Activated CD4-positive, alpha-beta memory T cell treated with anti-CD3 and anti-CD28 coated beads, Interleukin-2, amount 10 ng/mL, durations not matched to agents 7 days and 5 days (primary cell): ENCODE measurements around the gene CLCN4. TPM values are rescaled to one million over a fixed set of nuclear protein-coding genes. Genes with fewer than 3 reads are reported as not detected.

ENCODE experiments used
- CTCF ChIA-PET: fragments of 350-600 bp; sonication (Branson Sonifier 250); formaldehyde crosslinking; loops from one replicate; lab custom pipeline; 2021; ENCODE audit warnings: antibody characterized with exemption, inconsistent platforms; lab: Charles Lee
- POLR2A ChIA-PET: fragments of 350-600 bp; sonication (Branson Sonifier 250); formaldehyde crosslinking; loops from one replicate; lab custom pipeline; 2021; ENCODE audit warnings: antibody characterized with exemption; lab: Charles Lee
- DNase-seq: peaks from one replicate; pipeline ENCODE4 v3.0.0-alpha.2; 2020
- H3K27ac Mint-ChIP-seq: one replicate; pipeline ENCODE4 v1.8.0; 2021; ENCODE audit warnings: mild to moderate bottlenecking, mixed read lengths
- H3K27me3 Mint-ChIP-seq: one replicate; pipeline ENCODE4 v1.8.0; 2021; ENCODE audit warnings: mixed read lengths
- H3K36me3 Mint-ChIP-seq: one replicate; pipeline ENCODE4 v1.8.0; 2021; ENCODE audit warnings: low read depth, mixed read lengths
- H3K4me1 Mint-ChIP-seq: one replicate; pipeline ENCODE4 v1.8.0; 2021; ENCODE audit warnings: mixed read lengths
- H3K4me3 Mint-ChIP-seq: one replicate; pipeline ENCODE4 v1.8.0; 2021; ENCODE audit warnings: mild to moderate bottlenecking, mixed read lengths
- H3K9me3 Mint-ChIP-seq: one replicate; pipeline ENCODE4 v1.8.0; 2021; ENCODE audit warnings: mixed read lengths
- total RNA-seq, 2 experiments: library from RNA; stranded (reverse); gene quantifications; one replicate each; pipeline ENCODE4 v1.2.3, GENCODE V29; 2021

CLCN4 gene
- total RNA-seq, 2 experiments from 2014 or later, result not detected

DNA sequence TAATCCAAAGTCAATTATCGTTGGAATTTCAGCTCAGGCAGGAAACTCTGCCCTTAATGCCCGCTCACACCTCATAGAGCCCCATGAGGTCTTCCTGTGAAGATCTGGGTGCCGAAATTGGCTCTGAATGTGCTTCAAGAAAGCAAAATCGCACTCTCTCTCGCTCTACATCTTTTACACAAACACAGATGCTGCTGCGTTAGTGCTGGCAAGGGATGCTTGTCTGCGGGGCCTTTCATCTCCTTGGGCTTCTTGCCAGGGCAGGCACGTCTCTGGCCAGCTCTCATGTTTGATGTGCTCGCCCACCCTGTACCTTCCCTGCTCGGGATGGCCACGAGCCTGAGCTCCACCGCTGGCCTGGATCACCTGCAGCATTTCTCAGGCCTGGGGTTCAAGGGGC, 66.5 kb downstream of the CLCN4 start:
- Mint-ChIP-seq H3K4me1 (no peaks in the 10 kb centered on the region), H3K36me3 (no peaks in the 10 kb centered on the region)
- POLR2A ChIA-PET, result no interaction called here

DNA sequence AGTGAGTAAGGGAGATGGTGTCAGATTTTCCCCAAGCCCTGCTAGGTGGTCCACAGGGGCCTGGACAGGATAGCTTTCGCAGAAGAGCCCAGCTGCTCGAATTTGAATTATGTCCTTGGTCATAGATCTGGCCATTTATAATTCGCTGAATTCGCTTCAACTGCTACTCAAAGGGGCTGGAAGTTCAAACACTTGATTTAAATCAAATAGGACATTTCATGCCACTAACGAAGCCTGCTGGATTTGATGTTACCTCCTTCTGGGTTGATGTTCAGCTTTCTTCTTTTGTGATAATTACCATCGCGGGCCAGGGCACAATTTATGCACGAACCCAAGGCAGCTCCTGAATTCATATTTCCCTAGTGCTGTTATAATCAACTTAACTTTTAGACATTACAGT, 67.0 kb downstream of the CLCN4 start:
- Mint-ChIP-seq H3K27me3 (no peaks in the 10 kb centered on the region), H3K27ac (no peak overlapping the region), H3K4me3 (no peak overlapping the region), H3K4me1 (no peaks in the 10 kb centered on the region), H3K9me3 (no peaks in the 10 kb centered on the region), H3K36me3 (no peaks in the 10 kb centered on the region)
- ChIA-PET CTCF (interaction anchor here (0.7 to 0.8 kb wide), 2 partner anchors 33 to 912 kb away, joined by 3 read pairs; no protein-coding TSS in a partner anchor), POLR2A (no interaction called here)
- no peak for DNase-seq

More for the DNA sequence above, 66.5 kb downstream of the CLCN4 start:
- CTCF ChIA-PET, result no interaction called here
- no peak overlapping the region for H3K27ac Mint-ChIP-seq
- H3K27me3 Mint-ChIP-seq, result no peaks in the 10 kb centered on the region
- no peak for DNase-seq
- H3K4me3 Mint-ChIP-seq, result no peak overlapping the region
- no peaks in the 10 kb centered on the region for H3K9me3 Mint-ChIP-seq

- POLR2A ChIA-PET, result no interaction called here
- DNase-seq, result no peak
- no peaks in the 10 kb centered on the region for H3K36me3 Mint-ChIP-seq
- H3K4me1 Mint-ChIP-seq, result no peaks in the 10 kb centered on the region
- no peaks in the 10 kb centered on the region for H3K27me3 Mint-ChIP-seq
- no peak overlapping the region for H3K27ac Mint-ChIP-seq
- no peak overlapping the region for H3K4me3 Mint-ChIP-seq
- H3K9me3 Mint-ChIP-seq, result no peaks in the 10 kb centered on the region
- CTCF ChIA-PET, result no interaction called here
These were observed 73.4 kb downstream of the CLCN4 start for GRCh38 chrX:10230222-10230621.

DNA sequence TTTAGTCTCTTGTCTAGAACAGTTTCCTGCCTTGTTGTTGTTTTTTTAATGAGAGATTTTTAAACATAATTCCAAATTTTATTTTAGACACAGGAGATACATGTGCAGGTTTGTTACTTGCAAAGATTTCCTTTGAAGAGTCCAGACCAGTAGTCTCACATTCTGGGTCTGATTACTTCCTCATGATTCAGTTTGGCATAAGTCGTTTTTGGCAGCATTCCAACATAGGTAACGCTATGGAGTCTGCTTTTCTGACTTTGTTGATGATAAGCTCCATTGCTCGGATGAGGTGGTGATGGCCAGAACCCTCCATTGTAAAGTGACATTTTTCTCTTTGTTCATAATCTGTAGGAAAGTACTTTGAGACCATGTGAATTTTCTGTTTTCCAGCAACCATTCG, 74.7 kb downstream of the CLCN4 start:
- H3K36me3 Mint-ChIP-seq, result no peaks in the 10 kb centered on the region
- no peaks in the 10 kb centered on the region for H3K4me1 Mint-ChIP-seq
- POLR2A ChIA-PET, result no interaction called here
- no peak for DNase-seq
- no peak overlapping the region for H3K4me3 Mint-ChIP-seq
- CTCF ChIA-PET, result no interaction called here
- H3K9me3 Mint-ChIP-seq, result no peaks in the 10 kb centered on the region
- no peaks in the 10 kb centered on the region for H3K27me3 Mint-ChIP-seq
- H3K27ac Mint-ChIP-seq, result no peak overlapping the region

GRCh38 chrX:10233173-10233572, 76.4 kb downstream of the CLCN4 start:
- ChIA-PET POLR2A (no interaction called here), CTCF (no interaction called here)
- Mint-ChIP-seq H3K27ac (no peak overlapping the region), H3K4me1 (no peaks in the 10 kb centered on the region), H3K27me3 (no peaks in the 10 kb centered on the region), H3K4me3 (no peak overlapping the region), H3K36me3 (no peaks in the 10 kb centered on the region), H3K9me3 (no peaks in the 10 kb centered on the region)
- DNase-seq, result no peak

GRCh38 chrX:10233696-10234095, 76.9 kb downstream of the CLCN4 start:
- ChIA-PET CTCF (no interaction called here), POLR2A (no interaction called here)
- Mint-ChIP-seq H3K36me3 (no peaks in the 10 kb centered on the region), H3K4me3 (no peak overlapping the region), H3K27ac (no peak overlapping the region), H3K4me1 (no peaks in the 10 kb centered on the region), H3K9me3 (no peaks in the 10 kb centered on the region), H3K27me3 (no peaks in the 10 kb centered on the region)
- DNase-seq, result no peak

DNA sequence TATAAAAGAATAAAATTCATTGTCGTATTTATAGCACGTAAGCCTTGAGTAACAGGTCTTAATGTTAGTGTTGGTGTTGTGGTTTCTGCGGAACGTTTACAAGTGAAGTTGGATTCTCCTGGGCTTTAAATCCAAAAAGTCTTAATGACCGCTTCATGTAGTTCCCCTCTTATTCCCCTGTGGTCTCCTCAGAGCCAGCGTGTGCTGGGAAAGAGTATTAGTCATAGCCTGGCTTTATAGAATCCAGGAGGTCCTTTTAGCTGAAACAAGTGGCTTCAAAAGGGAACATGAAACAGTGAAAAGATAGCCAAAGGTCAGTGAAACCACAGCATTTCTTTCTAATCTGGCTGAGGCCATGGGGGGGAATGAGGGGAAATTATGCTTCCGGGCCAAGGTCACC, 79.1 kb downstream of the CLCN4 start:
- no peak for DNase-seq
- Mint-ChIP-seq H3K4me1 (no peaks in the 10 kb centered on the region), H3K27me3 (no peaks in the 10 kb centered on the region), H3K9me3 (no peaks in the 10 kb centered on the region), H3K27ac (no peak overlapping the region), H3K4me3 (no peak overlapping the region), H3K36me3 (no peaks in the 10 kb centered on the region)
- CTCF ChIA-PET, result no interaction called here
- POLR2A ChIA-PET, result no interaction called here

GRCh38 chrX:10237241-10237640, 80.5 kb downstream of the CLCN4 start:
- DNase-seq, result no peak
- no peaks in the 10 kb centered on the region for H3K27me3 Mint-ChIP-seq
- no peaks in the 10 kb centered on the region for H3K9me3 Mint-ChIP-seq
- CTCF ChIA-PET, result no interaction called here
- POLR2A ChIA-PET, result no interaction called here
- H3K4me3 Mint-ChIP-seq, result no peak overlapping the region
- no peak overlapping the region for H3K27ac Mint-ChIP-seq
- no peaks in the 10 kb centered on the region for H3K36me3 Mint-ChIP-seq
- H3K4me1 Mint-ChIP-seq, result no peaks in the 10 kb centered on the region

- ChIA-PET POLR2A (no interaction called here), CTCF (no interaction called here)
- H3K4me1 Mint-ChIP-seq, result no peaks in the 10 kb centered on the region
These were observed 82.9 kb downstream of the CLCN4 start for GRCh38 chrX:10239611-10240064.

DNA sequence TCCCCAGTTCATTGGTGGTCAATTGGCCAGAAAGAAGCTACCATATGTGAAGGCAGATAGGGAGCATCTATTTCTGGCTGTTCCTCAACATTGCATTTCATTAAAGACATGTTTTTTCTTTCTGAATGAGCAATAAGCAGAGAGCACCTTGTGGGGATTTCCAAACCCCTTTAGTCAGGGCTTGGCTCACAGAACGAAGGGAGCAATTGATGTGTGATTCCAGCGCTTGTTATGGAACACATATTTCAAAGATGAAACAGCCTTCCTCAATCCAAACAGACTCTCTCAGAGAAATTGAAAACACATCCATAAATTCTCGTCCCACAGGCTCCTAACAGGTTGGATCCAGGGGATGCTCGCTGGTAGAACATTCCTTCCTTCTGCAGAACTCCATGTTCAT, 84.1 kb downstream of the CLCN4 start:
- Mint-ChIP-seq H3K4me3 (no peak overlapping the region), H3K27ac (no peak overlapping the region), H3K27me3 (no peaks in the 10 kb centered on the region), H3K4me1 (no peaks in the 10 kb centered on the region), H3K36me3 (no peaks in the 10 kb centered on the region), H3K9me3 (no peaks in the 10 kb centered on the region)
- no peak for DNase-seq
- POLR2A ChIA-PET, result no interaction called here
- CTCF ChIA-PET, result no interaction called here

More at GRCh38 chrX:10239611-10240064, 82.9 kb downstream of the CLCN4 start:
- no peaks in the 10 kb centered on the region for H3K27me3 Mint-ChIP-seq
- no peak overlapping the region for H3K4me3 Mint-ChIP-seq
- H3K27ac Mint-ChIP-seq, result no peak overlapping the region
- DNase-seq, result no peak
- H3K36me3 Mint-ChIP-seq, result no peaks in the 10 kb centered on the region
- H3K9me3 Mint-ChIP-seq, result no peaks in the 10 kb centered on the region

GRCh38 chrX:10242026-10242425, 85.3 kb downstream of the CLCN4 start:
- CTCF ChIA-PET, result no interaction called here

GRCh38 chrX:10243106-10243505, 86.3 kb downstream of the CLCN4 start:
- Mint-ChIP-seq H3K36me3 (no peaks in the 10 kb centered on the region), H3K4me1 (no peaks in the 10 kb centered on the region), H3K27me3 (no peaks in the 10 kb centered on the region), H3K4me3 (no peak overlapping the region), H3K27ac (no peak overlapping the region), H3K9me3 (no peaks in the 10 kb centered on the region)
- ChIA-PET POLR2A (no interaction called here), CTCF (no interaction called here)
- DNase-seq, result no peak

More at GRCh38 chrX:10242026-10242425, 85.3 kb downstream of the CLCN4 start:
- Mint-ChIP-seq H3K4me1 (no peaks in the 10 kb centered on the region), H3K9me3 (no peaks in the 10 kb centered on the region), H3K27ac (no peak overlapping the region), H3K27me3 (no peaks in the 10 kb centered on the region), H3K4me3 (no peak overlapping the region), H3K36me3 (no peaks in the 10 kb centered on the region)
- DNase-seq, result no peak
- POLR2A ChIA-PET, result no interaction called here

- no peak overlapping the region for H3K27ac Mint-ChIP-seq
- H3K27me3 Mint-ChIP-seq, result no peaks in the 10 kb centered on the region
- H3K4me1 Mint-ChIP-seq, result no peaks in the 10 kb centered on the region
- CTCF ChIA-PET, result no interaction called here
- no peaks in the 10 kb centered on the region for H3K36me3 Mint-ChIP-seq
- H3K4me3 Mint-ChIP-seq, result no peak overlapping the region
- POLR2A ChIA-PET, result no interaction called here
- no peak for DNase-seq
- no peaks in the 10 kb centered on the region for H3K9me3 Mint-ChIP-seq
These were observed 88.3 kb downstream of the CLCN4 start for GRCh38 chrX:10244915-10245622.

- Mint-ChIP-seq H3K4me1 (no peaks in the 10 kb centered on the region), H3K36me3 (no peaks in the 10 kb centered on the region), H3K9me3 (no peaks in the 10 kb centered on the region), H3K4me3 (no peak overlapping the region), H3K27me3 (no peaks in the 10 kb centered on the region), H3K27ac (no peak overlapping the region)
- DNase-seq, result no peak
- POLR2A ChIA-PET, result no interaction called here
- CTCF ChIA-PET, result no interaction called here
These were observed 89.1 kb downstream of the CLCN4 start for GRCh38 chrX:10245886-10246285.
